GM12864 (cell line): ENCODE measurements around the gene PDE6B.

Experiments
- DNase-seq: peaks from one replicate; pipeline ENCODE4 v3.0.0-alpha.2; 2011; ENCODE audit warnings: low read depth
- H3K4me3 ChIP-seq: 2 replicates; pipeline ENCODE4 v1.5.1; 2011; ENCODE audit warnings: mild to moderate bottlenecking, low read depth, low read length, control low read depth
- TF ChIP-seq, protein P1 (sequence below): IDR thresholded peaks from 2 replicates; pipeline ENCODE4 v1.5.1; 2011; ENCODE audit warnings: low read depth, mild to moderate bottlenecking, moderate library complexity, low read length, control low read depth, inconsistent platforms; ENCODE audit errors: missing control alignments

The PDE6B gene

DNA sequence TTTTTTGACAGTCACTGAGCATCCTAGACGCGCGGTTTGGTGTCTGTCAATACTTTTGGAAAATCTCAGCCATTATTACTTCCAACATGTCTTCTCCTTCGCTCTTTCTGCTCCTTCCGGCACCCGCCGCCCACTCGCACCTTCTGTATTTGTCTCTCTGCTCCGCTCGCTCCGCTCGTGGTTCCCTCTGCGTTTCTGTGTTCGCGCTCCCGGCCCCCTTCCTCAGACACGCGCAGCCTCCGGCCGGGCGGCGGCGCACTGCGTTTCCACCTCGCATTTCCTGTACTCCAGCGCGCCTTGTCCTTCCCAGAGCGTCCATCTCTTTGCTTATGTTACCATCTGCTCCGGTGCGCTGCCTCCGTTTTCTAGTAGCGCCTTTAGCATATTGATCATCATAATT is 21.1 kb downstream of the PDE6B start:
- H3K4me3 ChIP-seq, result no peak overlapping the region
- TF ChIP-seq, protein P1, sequence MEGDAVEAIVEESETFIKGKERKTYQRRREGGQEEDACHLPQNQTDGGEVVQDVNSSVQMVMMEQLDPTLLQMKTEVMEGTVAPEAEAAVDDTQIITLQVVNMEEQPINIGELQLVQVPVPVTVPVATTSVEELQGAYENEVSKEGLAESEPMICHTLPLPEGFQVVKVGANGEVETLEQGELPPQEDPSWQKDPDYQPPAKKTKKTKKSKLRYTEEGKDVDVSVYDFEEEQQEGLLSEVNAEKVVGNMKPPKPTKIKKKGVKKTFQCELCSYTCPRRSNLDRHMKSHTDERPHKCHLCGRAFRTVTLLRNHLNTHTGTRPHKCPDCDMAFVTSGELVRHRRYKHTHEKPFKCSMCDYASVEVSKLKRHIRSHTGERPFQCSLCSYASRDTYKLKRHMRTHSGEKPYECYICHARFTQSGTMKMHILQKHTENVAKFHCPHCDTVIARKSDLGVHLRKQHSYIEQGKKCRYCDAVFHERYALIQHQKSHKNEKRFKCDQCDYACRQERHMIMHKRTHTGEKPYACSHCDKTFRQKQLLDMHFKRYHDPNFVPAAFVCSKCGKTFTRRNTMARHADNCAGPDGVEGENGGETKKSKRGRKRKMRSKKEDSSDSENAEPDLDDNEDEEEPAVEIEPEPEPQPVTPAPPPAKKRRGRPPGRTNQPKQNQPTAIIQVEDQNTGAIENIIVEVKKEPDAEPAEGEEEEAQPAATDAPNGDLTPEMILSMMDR, result no peak
- no peak for DNase-seq

GRCh38 chr4:647481-647880 is 22.1 kb downstream of the PDE6B start:
- H3K4me3 ChIP-seq, result no peak overlapping the region
- TF ChIP-seq, protein P1, result no peak
- no peak for DNase-seq

DNA sequence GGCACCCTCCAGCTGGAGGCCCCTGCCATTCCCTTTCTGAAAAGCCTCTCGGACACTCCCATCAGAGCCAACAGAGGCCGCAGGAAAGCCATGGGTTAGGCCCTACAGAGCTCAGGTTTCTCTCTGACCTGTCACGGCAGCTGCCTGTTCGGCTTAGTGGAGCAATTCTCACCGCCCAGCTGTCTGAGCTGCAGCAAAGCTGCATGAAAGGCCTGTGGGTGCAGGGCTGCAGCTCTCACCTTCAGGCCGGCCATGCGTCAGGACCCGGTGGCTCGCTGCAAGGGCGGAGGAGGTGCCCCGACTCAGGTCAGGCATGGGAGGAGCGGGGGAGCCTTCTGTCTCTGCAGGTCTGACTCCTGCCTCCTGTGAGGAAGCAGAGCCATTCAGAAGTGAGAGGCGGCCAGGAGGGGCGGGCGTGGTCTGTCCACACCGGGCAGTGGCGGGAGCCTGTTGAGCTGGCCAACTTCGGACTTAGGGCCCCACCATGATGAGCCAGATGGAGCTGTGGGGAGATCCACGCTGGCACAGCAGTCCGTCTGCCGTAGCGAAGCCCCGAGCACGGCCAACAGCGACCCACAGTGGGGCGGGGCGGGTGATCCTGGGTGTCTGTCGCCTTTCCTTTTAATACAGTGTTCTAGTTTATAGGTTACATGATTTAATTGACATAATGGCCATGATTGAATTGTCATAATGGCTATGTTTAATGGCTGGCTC is 23.4 kb downstream of the PDE6B start:
- no peak overlapping the region for H3K4me3 ChIP-seq
- TF ChIP-seq, protein P1, result no peak
- no peak for DNase-seq

DNA sequence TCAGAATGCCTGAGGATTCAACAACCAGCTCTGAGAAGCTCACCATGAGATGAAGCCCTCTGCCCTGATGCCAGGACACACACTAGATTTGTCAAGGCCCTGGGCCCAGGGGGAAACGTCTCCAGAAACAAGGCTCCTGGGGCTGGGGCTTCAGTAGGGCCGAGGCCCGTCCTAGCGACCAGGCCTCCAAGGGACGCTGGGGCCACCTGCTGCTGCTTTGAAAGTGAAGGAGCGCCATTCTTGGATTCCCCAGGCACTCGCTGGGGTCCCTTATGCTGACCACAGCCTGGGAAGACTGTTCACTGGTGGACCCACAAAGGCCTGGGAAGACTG is 23.9 kb downstream of the PDE6B start:
- TF ChIP-seq, protein P1, result no peak
- no peak overlapping the region for H3K4me3 ChIP-seq
- DNase-seq, result no peak

- TF ChIP-seq, protein P1, result no peak
- no peak overlapping the region for H3K4me3 ChIP-seq
- DNase-seq, result no peak
Measured at GRCh38 chr4:649751-650310, 24.5 kb downstream of the PDE6B start.

DNA sequence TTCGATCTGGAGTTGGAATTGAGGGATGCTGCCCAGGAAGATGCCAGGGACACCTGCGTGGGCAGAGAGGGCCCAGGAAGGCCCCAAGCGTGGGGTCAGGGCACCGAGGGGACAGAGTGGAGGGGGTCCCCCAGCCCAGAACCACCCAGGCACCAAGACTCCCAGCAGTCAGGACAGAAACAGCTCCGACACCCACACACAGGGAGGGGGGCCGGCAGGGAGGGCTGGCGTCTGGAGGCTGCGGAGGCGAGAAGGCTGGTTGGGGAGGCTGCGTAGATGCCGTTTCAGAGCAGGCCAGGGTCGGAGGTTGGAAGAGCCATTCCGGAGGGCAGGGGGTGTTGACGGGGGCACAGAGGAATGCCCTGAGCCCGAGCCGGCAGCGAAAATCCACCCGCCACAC is 25.1 kb downstream of the PDE6B start:
- no peak for DNase-seq
- H3K4me3 ChIP-seq, result no peak overlapping the region
- TF ChIP-seq, protein P1, result no peak
